GM21367 (cell line): ENCODE results near the gene DLG4.
"Not testable (repeated sequence)": the region's sequence is repeated elsewhere in the genome, so short reads cannot be mapped to it uniquely, and the experiment has no call there.

Experiments used
- ATAC-seq: cut with Tn5 transposase; IDR thresholded peaks from one replicate; pipeline ENCODE4 v1.9.1; 2021; ENCODE audit not compliant: unreplicated experiment

DLG4 gene

GRCh38 chr17:7249830-7250229 is 30.2 kb upstream of the DLG4 start:
- no peak for ATAC-seq

- ATAC-seq, result no peak
These were observed 29.6 kb upstream of the DLG4 start for GRCh38 chr17:7249214-7249613.

GRCh38 chr17:7248796-7249195 is 29.2 kb upstream of the DLG4 start:
- ATAC-seq, result no peak

GRCh38 chr17:7246779-7247178 is 27.1 kb upstream of the DLG4 start:
- no peak for ATAC-seq

- not testable (repeated sequence) for ATAC-seq
These were observed 24.2 kb upstream of the DLG4 start for GRCh38 chr17:7243838-7244237.

- ATAC-seq, result no peak
These were observed 23.8 kb upstream of the DLG4 start for GRCh38 chr17:7243453-7243729.

GRCh38 chr17:7242717-7243452 is 23.2 kb upstream of the DLG4 start:
- peak; percentile 41 for ATAC-seq

- ATAC-seq, result no peak
These were observed 22.4 kb upstream of the DLG4 start, which contains the start of gene GABARAP for GRCh38 chr17:7241783-7242716. Gene GABARAP, minus strand, starts transcription at chr17:7242449. Its CDS starts 119 bp downstream, at chr17:7242330.

GRCh38 chr17:7241090-7241733 is 21.6 kb upstream of the DLG4 start:
- no peak for ATAC-seq

- no peak for ATAC-seq
These were observed 20.7 kb upstream of the DLG4 start for GRCh38 chr17:7240375-7240774.

GRCh38 chr17:7239091-7240027 is 19.7 kb upstream of the DLG4 start, which contains the start of gene PHF23:
Gene PHF23, minus strand, starts transcription at chr17:7239457. Its CDS starts 178 bp downstream, at chr17:7239279.
- peak; percentile 29 for ATAC-seq

- ATAC-seq, result no peak
These were observed 18.9 kb upstream of the DLG4 start for GRCh38 chr17:7238420-7239090.

GRCh38 chr17:7237761-7238419 is 18.3 kb upstream of the DLG4 start:
- ATAC-seq, result no peak

- no peak for ATAC-seq
These were observed 17.7 kb upstream of the DLG4 start for GRCh38 chr17:7237266-7237760.

GRCh38 chr17:7236808-7237207 is 17.2 kb upstream of the DLG4 start:
- ATAC-seq, result no peak

GRCh38 chr17:7235693-7236665 is 16.3 kb upstream of the DLG4 start:
- no peak for ATAC-seq

GRCh38 chr17:7234083-7234951 is 14.7 kb upstream of the DLG4 start, which contains the start of gene DVL2:
Gene DVL2, minus strand, starts transcription at chr17:7234517. Its CDS starts 255 bp downstream, at chr17:7234262.
- ATAC-seq, result no peak
